ENCODE data around the gene KIF16B. TPM values are rescaled to one million over a fixed set of nuclear protein-coding genes. Genes with fewer than 3 reads are reported as not detected.

Gene KIF16B
- total and polyA plus RNA-seq, 9 of the 15 experiments (the other 6 are each of a cell fraction or from before 2014, with no cell fraction given) = 1.00 to 10.6 (median 8.5) TPM

GRCh38 chr20:16608277-16608650 is 35.0 kb upstream of the KIF16B start (continued):
- TF ChIP-seq E2F8 (IDR thresholded peaks at IDR 0.05; ENCODE audit: low read depth, partially characterized antibody) (no peak), YBX1 (IDR thresholded peaks at IDR 0.05) (no peak)

GRCh38 chr20:16607364-16608276 is 34.4 kb upstream of the KIF16B start:
- in situ Hi-C loops (cut with MboI) (no loop called here), intact Hi-C loops (cut with micrococcal nuclease) (no loop called here)
- Histone ChIP-seq H3K9ac (ENCODE audit: insufficient read depth in 1 of 2, low read depth in 2 of 2, low read length in 2 of 2) (no peak overlapping the region), H3K9me3 (replicated peaks; ENCODE audit: control insufficient read depth, insufficient read depth, low read depth, low read length) (no peaks in the 10 kb centered on the region), H3K27me3 (ENCODE audit: control insufficient read depth in 2 of 2, insufficient read depth in 2 of 2, low read length in 2 of 2) (no peaks in the 10 kb centered on the region; a peak in 1 of 5 replicates), H3K9me1 (ENCODE audit: control insufficient read depth, insufficient read depth, low read length) (no peaks in the 10 kb centered on the region), H3K36me3 (ENCODE audit: control insufficient read depth, insufficient read depth, low read length) (no peaks in the 10 kb centered on the region), H4K20me1 (replicated peaks; ENCODE audit: control insufficient read depth, insufficient read depth, low read length) (no peaks in the 10 kb centered on the region), H3K4me3 (no peak overlapping the region), H3K79me2 (ENCODE audit: control insufficient read depth, insufficient read depth, low read length) (no peaks in the 10 kb centered on the region), H3K4me1 (replicated peaks in 1 of 2; ENCODE audit: control insufficient read depth in 2 of 2, insufficient read depth in 2 of 2, low read length in 2 of 2) (no peaks in the 10 kb centered on the region), H3K4me2 (ENCODE audit: insufficient read depth, low read length) (no peak overlapping the region), H2AFZ (ENCODE audit: low read depth, low read length) (no peak overlapping the region), H3K27ac (ENCODE audit: extremely low read depth, low read depth, low read length) (no peak overlapping the region)
- DNase-seq (ENCODE audit: extremely low read depth in 1 of 4, low spot score in 3 of 4) = no peak
- ChIA-PET POLR2A (no interaction called here), CTCF (ENCODE audit: low intra/inter-chr PET ratio) (no interaction called here)
- ATAC-seq = no peak
- no TSS peak for BruUV-seq (replicated peaks)
- 0% methylated on average over 10 of the region's 12 CpGs for WGBS (ENCODE audit: insufficient coverage, low coverage, missing lambda C conversion rate)
- TF ChIP-seq HMGN3 (IDR thresholded peaks at IDR 0.05; ENCODE audit: borderline replicate concordance, extremely low read depth, insufficient read length, low read depth, low read length) = no peak
- TF ChIP-seq EP300 (IDR thresholded peaks at IDR 0.05; ENCODE audit: low read length) = no peak
- TF ChIP-seq ZNF197 (CRISPR knock-in tag; IDR thresholded peaks at IDR 0.05; ENCODE audit: low read depth) = no peak
- no peak for TF ChIP-seq EHMT2 (IDR thresholded peaks at IDR 0.05)
- TF ChIP-seq NFXL1 (CRISPR knock-in tag; IDR thresholded peaks at IDR 0.05) = no peak
- FAIRE-seq = no peak
